Cortex of kidney (tissue), 1 donor: Measurements from ENCODE around the gene COPZ2.
"Not testable (repeated sequence)": the region's sequence is repeated elsewhere in the genome, so short reads cannot be mapped to it uniquely, and the experiment has no call there.

Experiments
- DNase-seq: peaks from one replicate; lab custom pipeline; 2025; lab: John Stamatoyannopoulos, UW

Gene COPZ2

DNA sequence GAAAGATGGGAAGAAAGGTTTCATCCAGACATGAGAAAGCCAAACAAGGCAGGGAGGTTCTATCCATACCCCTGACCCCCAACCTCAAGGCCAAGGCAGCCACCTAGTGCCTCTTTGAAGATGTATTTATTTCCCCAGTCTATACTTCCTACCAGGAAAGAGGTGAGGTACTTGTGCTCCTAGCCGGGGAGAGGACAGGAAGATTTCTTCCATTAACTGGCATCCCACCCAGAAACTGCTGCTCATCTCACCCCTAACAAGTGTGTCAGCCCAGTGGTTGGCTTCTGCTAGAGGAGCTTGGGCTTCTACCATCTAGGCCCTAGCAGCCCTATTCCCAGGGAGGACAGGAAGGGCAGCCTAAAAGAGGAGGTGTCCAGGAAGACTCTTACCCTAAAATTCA lies 8.9 kb downstream of the COPZ2 start:
- DNase-seq, result no peak

GRCh38 chr17:48027322-48027981 lies 10.1 kb downstream of the COPZ2 start:
- no peak for DNase-seq

- DNase-seq, result no peak
Measured at GRCh38 chr17:48026502-48027321, 10.9 kb downstream of the COPZ2 start.

- DNase-seq, result no peak
Measured at GRCh38 chr17:48025904-48026501, 11.6 kb downstream of the COPZ2 start.

- peak; percentile 74 for DNase-seq
Measured at GRCh38 chr17:48025040-48025903, 12.3 kb downstream of the COPZ2 start.

GRCh38 chr17:48024149-48025039 lies 13.2 kb downstream of the COPZ2 start:
- no peak for DNase-seq

GRCh38 chr17:48023400-48024148 lies 14.0 kb downstream of the COPZ2 start:
- DNase-seq, result no peak

DNA sequence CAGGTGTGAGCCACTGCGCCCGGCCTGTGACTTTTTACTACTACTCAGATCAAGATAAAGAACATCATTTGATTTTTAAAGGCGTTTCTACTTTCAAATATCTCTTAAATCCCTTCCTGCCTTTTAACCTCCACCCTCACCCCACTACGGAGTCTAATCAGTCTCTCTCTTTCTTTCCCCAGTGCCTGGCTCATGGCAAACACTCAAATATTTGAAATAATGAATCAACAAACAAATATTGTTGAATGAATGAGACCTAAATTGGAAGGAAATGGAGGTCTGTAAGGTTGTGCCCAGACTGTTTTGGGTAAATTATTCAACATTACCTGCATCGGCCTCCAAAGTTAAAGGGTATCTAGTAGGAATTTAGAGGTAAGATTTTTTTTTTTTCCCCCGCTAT lies 14.7 kb downstream of the COPZ2 start:
- no peak for DNase-seq

DNA sequence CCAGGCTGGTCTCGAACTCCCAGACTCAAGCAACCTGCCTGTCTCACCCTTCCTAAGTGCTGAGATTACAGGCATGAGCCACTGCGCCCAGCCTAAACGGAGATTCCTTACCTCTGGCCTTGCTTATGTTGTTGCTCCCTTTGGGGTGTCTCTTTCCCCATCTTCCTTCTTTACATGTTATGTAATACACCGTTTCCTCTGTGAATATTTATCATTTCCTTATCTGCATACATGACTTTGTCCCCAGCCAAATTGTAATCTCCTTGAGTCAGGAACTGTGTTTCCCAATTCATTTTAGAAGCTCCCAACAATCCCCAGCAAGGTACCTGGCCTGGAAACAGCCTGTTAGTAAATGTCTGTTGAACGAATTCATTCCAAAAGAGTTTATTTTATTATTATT lies 15.7 kb downstream of the COPZ2 start:
- DNase-seq, result no peak

- not testable (repeated sequence) for DNase-seq
Measured at GRCh38 chr17:48017817-48018158, 19.8 kb downstream of the COPZ2 start.

- DNase-seq, result no peak
Measured at GRCh38 chr17:48016112-48016511, 21.5 kb downstream of the COPZ2 start.

- no peak for DNase-seq
Measured at GRCh38 chr17:48014595-48015111, 22.9 kb downstream of the COPZ2 start.

DNA sequence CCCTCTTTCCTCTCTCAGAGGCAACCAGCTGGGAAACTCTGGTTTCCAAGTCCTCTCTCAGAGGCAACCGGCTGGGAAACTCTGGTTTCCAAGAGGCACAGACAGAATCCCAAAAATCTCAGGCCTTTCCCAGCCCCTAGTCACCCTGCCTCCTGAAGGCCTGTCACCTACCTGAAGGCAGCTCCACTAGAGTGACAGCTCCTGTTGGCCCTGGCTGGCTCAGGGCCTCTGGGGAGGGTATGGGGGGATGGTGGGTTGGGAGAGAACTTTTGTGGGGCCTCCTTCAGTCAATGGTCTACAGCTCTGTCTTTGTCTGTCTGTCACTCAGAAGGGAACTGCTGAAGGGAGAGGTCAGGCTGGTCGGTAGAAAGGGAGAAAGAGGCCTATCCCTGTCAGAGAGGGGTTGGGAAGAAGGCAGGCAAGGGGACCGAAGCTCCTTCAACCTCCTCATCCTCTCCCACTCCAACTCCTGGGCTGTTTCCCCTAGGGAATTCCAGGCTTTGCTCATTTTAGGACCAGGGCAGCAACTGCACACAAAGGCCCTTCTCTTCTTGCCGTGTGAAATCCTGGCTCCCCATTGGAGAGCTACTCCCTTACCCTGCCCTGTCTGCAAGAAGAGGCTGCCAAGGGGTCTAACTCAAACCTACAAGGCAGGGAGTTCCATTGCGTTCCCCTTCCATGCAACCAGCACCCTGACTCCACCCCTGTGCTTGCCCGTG lies 23.6 kb downstream of the COPZ2 start:
- DNase-seq, result no peak

GRCh38 chr17:48012654-48013053 lies 24.9 kb downstream of the COPZ2 start:
- DNase-seq, result no peak

- no peak for DNase-seq
Measured at GRCh38 chr17:48012151-48012520, 25.5 kb downstream of the COPZ2 start.

DNA sequence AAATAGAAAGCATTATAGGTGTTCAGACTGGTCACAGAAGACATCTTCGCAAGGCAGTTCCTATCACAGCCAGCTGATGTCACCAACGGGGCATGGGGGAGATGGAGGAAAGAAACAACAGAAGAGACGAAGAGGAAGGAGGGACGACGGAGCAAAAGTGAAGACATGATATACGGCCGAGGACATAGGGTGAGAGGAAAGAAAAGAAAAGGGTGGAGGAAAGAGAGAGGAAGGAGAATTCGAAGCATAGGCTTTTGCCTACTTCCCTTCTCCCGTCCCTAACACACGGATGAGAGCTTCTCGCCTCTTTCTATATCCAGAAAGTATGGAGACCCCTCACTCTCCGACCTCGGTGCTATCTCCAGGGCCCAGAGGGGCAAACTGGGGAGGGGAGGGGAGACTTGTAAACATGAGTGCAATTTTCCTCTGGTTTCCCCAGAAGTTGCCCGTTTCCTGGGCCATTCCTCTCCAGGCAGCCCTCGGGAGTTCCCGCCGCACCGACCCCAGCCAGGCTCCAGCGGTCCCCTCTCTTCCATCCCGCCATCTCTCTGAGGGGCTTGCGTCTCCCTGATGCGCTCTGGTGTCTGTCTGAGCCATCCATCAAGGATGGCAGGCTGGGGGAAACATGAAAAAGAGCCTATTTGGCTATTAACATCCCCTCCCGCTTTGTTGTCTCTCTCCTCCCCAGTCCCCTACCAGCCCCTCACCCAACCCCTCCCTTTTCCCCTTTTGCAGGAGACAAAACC lies 26.0 kb downstream of the COPZ2 start:
- no peak for DNase-seq

GRCh38 chr17:48010193-48010592 lies 27.4 kb downstream of the COPZ2 start:
- DNase-seq, result no peak

- no peak for DNase-seq
Measured at GRCh38 chr17:48006936-48007709, 30.5 kb downstream of the COPZ2 start.
